ENCODE results near the gene SKI. TPM values are rescaled to one million over a fixed set of nuclear protein-coding genes. Genes with fewer than 3 reads are reported as not detected.

Gene SKI
- total RNA-seq, 1 experiment from 2014 or later = 53.7 TPM

DNA sequence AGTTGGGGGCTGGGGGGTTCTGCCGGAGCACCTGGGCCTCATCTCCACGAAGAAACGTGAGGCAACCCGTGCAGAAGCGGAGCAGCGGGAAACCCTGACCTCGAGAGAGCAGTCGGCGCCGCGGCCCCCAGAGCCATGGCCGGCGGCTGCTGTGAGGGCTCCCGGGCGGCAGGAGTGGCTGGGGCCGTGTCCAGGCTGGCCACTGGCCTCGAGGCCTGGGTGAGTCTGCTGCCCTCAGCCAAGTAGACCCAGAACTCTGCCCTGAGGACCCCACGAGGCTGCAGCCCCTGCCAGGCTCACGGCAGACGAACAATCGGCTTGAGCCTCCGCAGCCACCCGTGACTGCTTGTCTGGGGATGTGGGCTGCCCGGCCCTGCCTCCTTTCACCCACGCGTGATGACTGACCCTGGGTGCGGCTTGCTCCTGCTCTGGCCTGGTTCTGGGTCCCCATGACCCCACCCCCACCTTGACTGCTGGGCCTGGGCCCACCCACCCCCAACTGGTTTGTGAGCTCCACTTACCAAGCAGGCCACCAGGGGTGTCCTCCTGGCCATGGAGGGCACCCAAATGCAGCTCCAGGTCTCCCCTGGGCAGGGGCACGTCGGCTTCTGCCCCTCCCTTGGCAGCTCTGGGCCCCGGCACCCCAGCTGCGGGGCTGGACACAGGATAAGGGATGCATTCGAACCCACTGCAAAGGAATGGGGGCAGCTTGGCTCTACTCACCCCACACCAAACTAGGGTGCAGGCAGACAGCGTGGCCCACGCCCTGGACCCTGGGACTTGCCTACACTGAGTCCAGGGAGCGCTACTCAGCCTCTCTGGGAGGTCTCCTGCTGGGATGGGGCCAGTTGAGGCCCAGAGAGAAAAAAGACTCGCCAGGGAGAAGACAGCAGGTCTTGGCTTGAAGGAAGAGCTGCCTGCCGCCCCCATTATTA lies 129.1 kb downstream of the SKI start:
- ChIA-PET CTCF (interaction anchor here (0.6 to 0.7 kb wide), 2 partner anchors 93 to 384 kb away, joined by 3 read pairs; no protein-coding TSS in a partner anchor), POLR2A (no interaction called here)
- BruUV-seq (replicated peaks) = no TSS peak
- Mint-ChIP-seq H3K36me3 (ENCODE audit: insufficient read depth, unreplicated experiment) (no peaks in the 10 kb centered on the region), H3K4me1 (ENCODE audit: insufficient read depth, unreplicated experiment) (peaks cover 6% of the 10 kb centered on the region), H3K27ac (ENCODE audit: low read depth, unreplicated experiment) (no peak overlapping the region), H3K9me3 (ENCODE audit: unreplicated experiment) (peaks cover 3% of the 10 kb centered on the region), H3K27me3 (ENCODE audit: insufficient read depth, unreplicated experiment) (no peaks in the 10 kb centered on the region), H3K4me3 (ENCODE audit: unreplicated experiment) (no peak overlapping the region)
- TF ChIP-seq, protein P1, sequence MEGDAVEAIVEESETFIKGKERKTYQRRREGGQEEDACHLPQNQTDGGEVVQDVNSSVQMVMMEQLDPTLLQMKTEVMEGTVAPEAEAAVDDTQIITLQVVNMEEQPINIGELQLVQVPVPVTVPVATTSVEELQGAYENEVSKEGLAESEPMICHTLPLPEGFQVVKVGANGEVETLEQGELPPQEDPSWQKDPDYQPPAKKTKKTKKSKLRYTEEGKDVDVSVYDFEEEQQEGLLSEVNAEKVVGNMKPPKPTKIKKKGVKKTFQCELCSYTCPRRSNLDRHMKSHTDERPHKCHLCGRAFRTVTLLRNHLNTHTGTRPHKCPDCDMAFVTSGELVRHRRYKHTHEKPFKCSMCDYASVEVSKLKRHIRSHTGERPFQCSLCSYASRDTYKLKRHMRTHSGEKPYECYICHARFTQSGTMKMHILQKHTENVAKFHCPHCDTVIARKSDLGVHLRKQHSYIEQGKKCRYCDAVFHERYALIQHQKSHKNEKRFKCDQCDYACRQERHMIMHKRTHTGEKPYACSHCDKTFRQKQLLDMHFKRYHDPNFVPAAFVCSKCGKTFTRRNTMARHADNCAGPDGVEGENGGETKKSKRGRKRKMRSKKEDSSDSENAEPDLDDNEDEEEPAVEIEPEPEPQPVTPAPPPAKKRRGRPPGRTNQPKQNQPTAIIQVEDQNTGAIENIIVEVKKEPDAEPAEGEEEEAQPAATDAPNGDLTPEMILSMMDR (IDR thresholded peaks at IDR 0.05; ENCODE audit: unreplicated experiment) = no peak
- DNase-seq (ENCODE audit: unreplicated experiment) = no peak
- intact Hi-C loops (cut with micrococcal nuclease) = no loop called here

DNA sequence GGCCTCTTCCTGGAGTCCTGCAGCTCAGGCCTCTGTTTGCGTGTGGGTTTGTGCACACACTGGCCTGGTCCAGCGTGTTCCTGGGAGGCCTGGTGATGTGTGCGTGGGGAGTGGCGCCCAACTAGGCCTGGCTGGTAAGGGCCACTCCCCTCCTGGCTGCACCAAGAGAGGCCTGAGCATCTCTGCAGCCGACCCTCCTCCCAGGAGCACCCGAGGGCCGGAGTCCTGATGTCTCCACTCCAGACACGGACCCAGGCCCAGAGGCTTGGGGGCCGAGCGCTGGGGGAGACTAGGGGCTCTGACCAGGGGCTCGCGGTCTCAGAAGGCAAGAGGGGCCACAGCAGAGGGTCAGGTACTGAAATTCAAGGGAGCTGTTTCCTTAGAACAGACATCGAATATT lies 130.0 kb downstream of the SKI start:
- CTCF ChIA-PET = interaction anchor here (0.7 kb wide), 1 partner anchor 94 kb away, joined by 3 read pairs; no protein-coding TSS in a partner anchor
- intact Hi-C loops (cut with micrococcal nuclease) = no loop called here
- H3K27me3 Mint-ChIP-seq (ENCODE audit: insufficient read depth, unreplicated experiment) = no peaks in the 10 kb centered on the region
- H3K36me3 Mint-ChIP-seq (ENCODE audit: insufficient read depth, unreplicated experiment) = no peaks in the 10 kb centered on the region
- no TSS peak for BruUV-seq (replicated peaks)
- POLR2A ChIA-PET = no interaction called here
- no peak overlapping the region for H3K4me3 Mint-ChIP-seq (ENCODE audit: unreplicated experiment)
- peaks cover 12% of the 10 kb centered on the region for H3K9me3 Mint-ChIP-seq (ENCODE audit: unreplicated experiment)
- no peak for DNase-seq (ENCODE audit: unreplicated experiment)
- no peak overlapping the region for H3K27ac Mint-ChIP-seq (ENCODE audit: low read depth, unreplicated experiment)
- TF ChIP-seq, protein P1 (IDR thresholded peaks at IDR 0.05; ENCODE audit: unreplicated experiment) = no peak
- H3K4me1 Mint-ChIP-seq (ENCODE audit: insufficient read depth, unreplicated experiment) = peaks cover 6% of the 10 kb centered on the region

DNA sequence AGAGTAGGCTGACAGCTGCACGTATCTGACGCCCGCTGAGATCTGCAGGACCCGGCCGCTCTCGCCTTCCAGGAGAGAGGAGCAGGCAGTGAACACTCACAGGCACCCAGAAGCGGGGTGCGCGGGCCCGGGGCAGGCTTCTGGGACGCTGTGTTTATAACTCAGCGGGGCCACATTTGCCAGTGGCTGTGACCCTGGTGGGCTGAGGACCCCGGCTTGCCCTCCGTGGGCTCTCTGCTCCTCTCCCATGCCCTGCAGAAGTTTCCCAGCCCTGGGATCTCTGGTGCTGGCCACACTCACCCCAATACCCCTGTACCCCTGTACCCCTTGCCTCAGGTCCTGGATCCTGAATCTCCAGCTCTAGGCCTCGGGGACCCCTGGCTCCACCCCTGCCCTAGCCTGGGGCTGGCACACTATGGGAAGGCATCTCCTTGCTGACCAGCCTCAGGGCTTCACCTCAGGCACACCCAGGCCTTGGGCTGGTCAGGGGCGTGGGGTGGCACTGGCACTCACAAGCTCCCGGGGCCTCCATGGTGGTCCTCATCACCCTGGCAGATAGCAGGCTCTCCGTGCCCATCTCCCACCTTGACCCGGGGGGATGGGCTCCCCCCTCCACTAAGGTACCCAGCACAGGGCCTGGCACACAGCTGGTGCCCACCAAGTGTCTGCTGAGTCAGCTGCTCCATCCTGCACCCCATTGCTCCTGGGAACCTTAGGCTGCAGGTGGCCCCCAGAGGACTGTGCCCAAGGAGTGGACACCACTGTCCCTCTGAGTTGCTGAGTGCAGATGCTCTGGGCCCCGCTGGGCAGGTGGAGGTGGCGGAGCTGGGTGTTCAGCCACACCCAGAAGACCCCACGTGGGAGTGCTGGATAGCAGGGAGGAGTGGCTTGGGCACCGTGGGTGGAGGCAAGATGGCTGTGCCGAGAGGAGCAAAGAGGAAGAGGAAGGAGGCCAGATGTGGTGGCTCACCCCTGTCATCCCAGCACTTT lies 130.8 kb downstream of the SKI start:
- Mint-ChIP-seq H3K27me3 (ENCODE audit: insufficient read depth, unreplicated experiment) (no peaks in the 10 kb centered on the region), H3K4me3 (ENCODE audit: unreplicated experiment) (no peak overlapping the region), H3K27ac (ENCODE audit: low read depth, unreplicated experiment) (no peak overlapping the region), H3K4me1 (ENCODE audit: insufficient read depth, unreplicated experiment) (peaks cover 6% of the 10 kb centered on the region), H3K9me3 (ENCODE audit: unreplicated experiment) (peaks cover 13% of the 10 kb centered on the region), H3K36me3 (ENCODE audit: insufficient read depth, unreplicated experiment) (no peaks in the 10 kb centered on the region)
- no peak for DNase-seq (ENCODE audit: unreplicated experiment)
- CTCF ChIA-PET = no interaction called here
- intact Hi-C loops (cut with micrococcal nuclease) = no loop called here
- TF ChIP-seq, protein P1 (IDR thresholded peaks at IDR 0.05; ENCODE audit: unreplicated experiment) = no peak
- no TSS peak for BruUV-seq (replicated peaks)
- POLR2A ChIA-PET = no interaction called here

Other genes starting within 250 kb of the SKI start
- not detected in 2 replicates for gene CFAP74, start 224.5 kb upstream of the SKI start, total RNA-seq (2022)
- gene GABRD, start 209.0 kb upstream of the SKI start, total RNA-seq (2022) = not detected in 2 replicates
- 20.3 and 24.9 TPM in 2 replicates for gene PRKCZ, start 177.9 kb upstream of the SKI start, total RNA-seq (2022)
- gene FAAP20, start 33.5 kb upstream of the SKI start, total RNA-seq (2022) = 75.9 and 88.8 TPM in 2 replicates
- gene MORN1, start 163.2 kb downstream of the SKI start, total RNA-seq (2022) = 19.4 and 28.0 TPM in 2 replicates
- gene RER1, start 163.5 kb downstream of the SKI start, total RNA-seq (2022) = 172 and 224 TPM in 2 replicates
- gene PEX10, start 184.2 kb downstream of the SKI start, total RNA-seq (2022) = 31.3 and 36.1 TPM in 2 replicates
- gene PLCH2, start 248.0 kb downstream of the SKI start, total RNA-seq (2022) = 92.6 and 123 TPM in 2 replicates

Data from MCF 10A (cell line).